Measurements from ENCODE around the gene NEK7.

DNA sequence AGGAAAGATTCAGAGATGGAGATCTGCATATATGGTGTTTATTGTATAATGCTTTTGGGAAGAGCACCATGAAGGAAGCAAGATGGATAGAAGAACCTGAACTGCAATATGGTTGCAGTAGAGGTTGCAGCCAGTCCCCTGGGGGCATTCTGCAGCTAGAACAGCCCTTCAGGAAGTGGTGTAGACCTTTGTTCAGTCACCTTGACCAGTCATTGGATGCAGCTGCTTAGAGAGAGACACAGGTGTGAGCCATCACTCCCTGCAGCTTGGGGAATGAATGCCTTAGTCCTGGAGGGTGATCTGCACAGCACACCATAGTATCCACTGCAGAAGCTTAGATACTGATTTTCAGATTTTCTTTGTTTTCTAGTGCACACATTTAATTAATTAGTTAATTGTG is 42.3 kb downstream of the NEK7 start:
- TF ChIP-seq ZNF274 (IDR thresholded peaks at IDR 0.05; ENCODE audit: low read depth, low read length) (no peak), SUZ12 (IDR thresholded peaks at IDR 0.05; ENCODE audit: extremely low read depth, insufficient read depth, insufficient read length) (no peak), YY1 (IDR thresholded peaks at IDR 0.05; ENCODE audit: insufficient read depth, insufficient read length) (no peak)

Measured in NT2/D1 (cell line).